ENCODE measurements around the gene ESRRG. TPM values are rescaled to one million over a fixed set of nuclear protein-coding genes. Genes with fewer than 3 reads are reported as not detected.

The ESRRG gene
- total and polyA plus RNA-seq, 2 of the 8 experiments (the other 6 are each of a cell fraction or from before 2014, with no cell fraction given): 0.59 to 1.4 TPM

GRCh38 chr1:216771922-216772321 lies 48.7 kb upstream of the ESRRG start:
- no peaks in the 10 kb centered on the region for H3K23me2 ChIP-seq (ENCODE audit: low read depth, low read length)
- H2BK5ac ChIP-seq (ENCODE audit: low read depth, low read length): no peak overlapping the region
- no peak overlapping the region for H2BK12ac ChIP-seq (ENCODE audit: low read depth, low read length)
- H2BK120ac ChIP-seq (replicated peaks; ENCODE audit: low read depth, low read length): no peak overlapping the region
- H3K79me1 ChIP-seq (ENCODE audit: low read depth, low read length): no peaks in the 10 kb centered on the region
- no peak overlapping the region for H3K27ac ChIP-seq (ENCODE audit: low read depth, low read length)
- CTCF ChIA-PET (ENCODE audit: partially characterized antibody): interaction anchor here (1.1 to 2.8 kb wide), 6 partner anchors 9 to 462 kb away, joined by 3 to 8 read pairs (median 4); no protein-coding TSS in a partner anchor
- H2BK20ac ChIP-seq (ENCODE audit: low read length): no peak overlapping the region
- H3K4ac ChIP-seq (replicated peaks; ENCODE audit: insufficient read length, low read depth, low read length): no peak overlapping the region
- H3K14ac ChIP-seq (ENCODE audit: insufficient read length): no peak overlapping the region
- H3K56ac ChIP-seq (replicated peaks; ENCODE audit: insufficient read length, low read depth, low read length): no peak overlapping the region
- no peak overlapping the region for H3K4me2 ChIP-seq (ENCODE audit: insufficient read depth in 1 of 2, low read depth in 2 of 2, low read length in 2 of 2)
- no peak overlapping the region for H3K23ac ChIP-seq (ENCODE audit: insufficient read length)
- POLR2A ChIA-PET (ENCODE audit: partially characterized antibody): no interaction called here
- FAIRE-seq: no peak
- 28% methylated on average over 4 of the region's 4 CpGs; no CpG with 5 or more reads in 1 of the 2 experiments for WGBS, 2 experiments (ENCODE audit: extremely low coverage in 1 of 2, insufficient coverage in 1 of 2, insufficient read length in 1 of 2, insufficient replicate concordance in 2 of 2, low coverage in 1 of 2, low lambda C conversion rate in 2 of 2, missing lambda C conversion rate in 1 of 2)
- no peaks in the 10 kb centered on the region for H3K79me2 ChIP-seq (ENCODE audit: control insufficient read depth in 1 of 2, insufficient read depth in 2 of 2, low read length in 2 of 2)
- peaks cover 0 to 5% (median 2%) of the 10 kb centered on the region in 4 experiments; a peak in 2 of 7 replicates for H3K4me1 ChIP-seq (replicated peaks in 1 of 4; ENCODE audit: control insufficient read depth in 3 of 4, insufficient read depth in 4 of 4, low read length in 3 of 4)
- TF ChIP-seq NANOG (IDR thresholded peaks at IDR 0.05; ENCODE audit: insufficient read depth, low read depth, low read length, poor library complexity, severe bottlenecking): peak; percentile 54
- TF ChIP-seq CEBPB (IDR thresholded peaks at IDR 0.05; ENCODE audit: low read depth, low read length): 0 out of 2 replicates have a peak, but pooled peaks have one; percentile 3
- no peak for TF ChIP-seq PHF8 (conservative IDR thresholded peaks at IDR 0.05; ENCODE audit: low read depth, low read length)
- H4K20me1 ChIP-seq (replicated peaks in 1 of 2; ENCODE audit: control insufficient read depth in 1 of 2, insufficient read depth in 2 of 2, low read length in 2 of 2): no peaks in the 10 kb centered on the region
- no peak overlapping the region for H3K4me3 ChIP-seq (ENCODE audit: extremely low read depth in 1 of 4, insufficient read depth in 2 of 4, low read depth in 3 of 4, low read length in 4 of 4)
- H3K36me3 ChIP-seq (ENCODE audit: control insufficient read depth in 2 of 4, insufficient read depth in 4 of 4, low read length in 3 of 4): no peaks in the 10 kb centered on the region
- no peak overlapping the region for H4K5ac ChIP-seq (ENCODE audit: insufficient read length, low read depth, low read length)
- DNase-seq (ENCODE audit: low read depth in 1 of 2, low spot score in 2 of 2): no peak
- H2AK5ac ChIP-seq (ENCODE audit: low read depth, low read length): no peak overlapping the region
- no peak overlapping the region for H4K8ac ChIP-seq (ENCODE audit: extremely low read depth, insufficient read depth, low read length)
- H3K9me3 ChIP-seq (ENCODE audit: insufficient read depth in 2 of 2, low read depth in 1 of 2, low read length in 1 of 2): no peaks in the 10 kb centered on the region
- H3K27me3 ChIP-seq (replicated peaks in 1 of 4; ENCODE audit: control insufficient read depth in 3 of 4, extremely low read depth in 1 of 4, insufficient read depth in 3 of 4, low read length in 3 of 4): no peaks in the 10 kb centered on the region
- H2BK15ac ChIP-seq (ENCODE audit: low read length): no peak overlapping the region
- H3K18ac ChIP-seq (ENCODE audit: extremely low read depth, low read length): no peak overlapping the region
- H2AFZ ChIP-seq (ENCODE audit: low read length): peak overlapping the region; percentile 74; the same call in 1 of the 2 replicates
- no peak overlapping the region for H3K9ac ChIP-seq (replicated peaks in 1 of 4; ENCODE audit: extremely low read depth in 1 of 4, low read depth in 3 of 4, low read length in 3 of 4)
- no peak overlapping the region for H4K91ac ChIP-seq (replicated peaks; ENCODE audit: insufficient read length, low read length)

All from H1 (cell line).